Calu3 (cell line): ENCODE results near the gene TIMP2. TPM values are rescaled to one million over a fixed set of nuclear protein-coding genes. Genes with fewer than 3 reads are reported as not detected.

Experiments
- BruUV-seq: library from RNA; stranded (reverse); fragments of 400-500 nt; replicated peaks from 2 replicates; lab custom pipeline; 2021; lab: Mats Ljungman, UMichigan
- CTCF ChIA-PET: fragments of 300-600 bp; sonication (Branson Sonifier 250); formaldehyde crosslinking; loops from one replicate; lab custom pipeline; 2022; ENCODE audit warnings: antibody characterized with exemption; lab: Charles Lee
- DNase-seq: peaks from one replicate; pipeline ENCODE4 v3.0.0; 2022
- H3K27ac Mint-ChIP-seq: one replicate; pipeline ENCODE4 v1.8.0; 2022; ENCODE audit warnings: mixed read lengths; ENCODE audit not compliant: unreplicated experiment
- H3K27me3 Mint-ChIP-seq: one replicate; pipeline ENCODE4 v1.8.0; 2022; ENCODE audit warnings: mixed read lengths; ENCODE audit not compliant: unreplicated experiment
- H3K36me3 Mint-ChIP-seq: one replicate; pipeline ENCODE4 v1.8.0; 2022; ENCODE audit warnings: mild to moderate bottlenecking, moderate library complexity, mixed read lengths; ENCODE audit not compliant: insufficient read depth, unreplicated experiment
- H3K4me1 Mint-ChIP-seq: one replicate; pipeline ENCODE4 v1.8.0; 2022; ENCODE audit warnings: mild to moderate bottlenecking, low read depth, mixed read lengths; ENCODE audit not compliant: unreplicated experiment
- H3K4me3 Mint-ChIP-seq: one replicate; pipeline ENCODE4 v1.8.0; 2022; ENCODE audit warnings: mild to moderate bottlenecking, low read depth, moderate library complexity, mixed read lengths; ENCODE audit not compliant: unreplicated experiment
- H3K9me3 Mint-ChIP-seq: one replicate; pipeline ENCODE4 v1.8.0; 2022; ENCODE audit warnings: low read depth, mixed read lengths; ENCODE audit not compliant: unreplicated experiment
- CTCF ChIP-seq: fragments of 200-600 bp; IDR thresholded peaks from one replicate; pipeline ENCODE4 v1.8.0; 2022; ENCODE audit warnings: antibody characterized with exemption; ENCODE audit not compliant: unreplicated experiment
- intact Hi-C: fragments of 100-400 bp; cut with micrococcal nuclease; formaldehyde crosslinking; loops from one replicate; pipeline ENCODE4 v1.10.0; 2022; ENCODE audit not compliant: unreplicated experiment
- total RNA-seq: library from RNA; stranded (reverse); gene quantifications from 2 replicates; pipeline ENCODE4 v1.2.3, GENCODE V29; 2022

TIMP2 gene
- total RNA-seq, 1 experiment from 2014 or later, result 246 TPM

GRCh38 chr17:78959803-78960202 lies 34.6 kb upstream of the TIMP2 start:
- no peak for DNase-seq
- Mint-ChIP-seq H3K36me3 (peaks cover 32% of the 10 kb centered on the region), H3K9me3 (no peaks in the 10 kb centered on the region), H3K4me1 (peaks cover 32% of the 10 kb centered on the region), H3K4me3 (no peak overlapping the region), H3K27ac (no peak overlapping the region), H3K27me3 (no peaks in the 10 kb centered on the region)
- TF ChIP-seq CTCF, result no peak
- intact Hi-C loops, result no loop called here
- CTCF ChIA-PET, result no interaction called here
- no TSS peak for BruUV-seq

- H3K27ac Mint-ChIP-seq, result peak overlapping the region; percentile 73
- BruUV-seq, result no TSS peak
- peak overlapping the region; percentile 7 for H3K4me3 Mint-ChIP-seq
- no peaks in the 10 kb centered on the region for H3K9me3 Mint-ChIP-seq
- TF ChIP-seq CTCF, result no peak
- peaks cover 26% of the 10 kb centered on the region for H3K36me3 Mint-ChIP-seq
- H3K4me1 Mint-ChIP-seq, result peaks cover 32% of the 10 kb centered on the region
- no peaks in the 10 kb centered on the region for H3K27me3 Mint-ChIP-seq
- intact Hi-C loops, result no loop called here
- CTCF ChIA-PET, result interaction anchor here (0.7 to 1.0 kb wide), 4 partner anchors 12 to 96 kb away, joined by 3 to 4 read pairs (median 3); no protein-coding TSS in a partner anchor
- peak; percentile 69 for DNase-seq
Observed at GRCh38 chr17:78958641-78959127, 33.5 kb upstream of the TIMP2 start.

- no peak for TF ChIP-seq CTCF
- intact Hi-C loops, result no loop called here
- H3K9me3 Mint-ChIP-seq, result no peaks in the 10 kb centered on the region
- peaks cover 17% of the 10 kb centered on the region for H3K36me3 Mint-ChIP-seq
- no TSS peak for BruUV-seq
- H3K27ac Mint-ChIP-seq, result peak overlapping the region; percentile 87
- peak; percentile 42 for DNase-seq
- H3K4me3 Mint-ChIP-seq, result no peak overlapping the region
- peaks cover 25% of the 10 kb centered on the region for H3K4me1 Mint-ChIP-seq
- CTCF ChIA-PET, result interaction anchor here (0.9 kb wide), 1 partner anchor 14 kb away, joined by 3 read pairs; no protein-coding TSS in a partner anchor
- no peaks in the 10 kb centered on the region for H3K27me3 Mint-ChIP-seq
Observed at GRCh38 chr17:78957128-78957527, 31.9 kb upstream of the TIMP2 start.

- intact Hi-C loops, result no loop called here
- Mint-ChIP-seq H3K27ac (no peak overlapping the region), H3K9me3 (no peaks in the 10 kb centered on the region), H3K27me3 (no peaks in the 10 kb centered on the region), H3K4me1 (peaks cover 25% of the 10 kb centered on the region), H3K36me3 (peaks cover 16% of the 10 kb centered on the region), H3K4me3 (no peak overlapping the region)
- CTCF ChIA-PET, result interaction anchor here (0.9 kb wide), 1 partner anchor 15 kb away, joined by 3 read pairs; no protein-coding TSS in a partner anchor
- no TSS peak for BruUV-seq
- TF ChIP-seq CTCF, result no peak
- DNase-seq, result no peak
Observed at GRCh38 chr17:78956254-78956653, 31.1 kb upstream of the TIMP2 start.
